HEK293 (cell line): ENCODE data around the gene PLCG2.

Experiments used
- CTCF ChIA-PET: fragments of 350-600 bp; formaldehyde crosslinking; extraction: SDS; loops from one replicate; lab custom pipeline; 2021; ENCODE audit warnings: antibody characterized with exemption; lab: Yijun Ruan, JAX
- POLR2A ChIA-PET: fragments of 300-600 bp; formaldehyde crosslinking; extraction: SDS; loops from one replicate; lab custom pipeline; 2020; ENCODE audit warnings: antibody characterized with exemption, inconsistent platforms; lab: Yijun Ruan, JAX
- H3K27ac ChIP-seq: fragments of 200-500 bp; sonication (Bioruptor generic); 2 replicates; pipeline ENCODE4 v1.5.1; 2014; ENCODE audit warnings: low read depth, low read length, control low read depth, inconsistent platforms; ENCODE audit errors: extremely low read depth
- H3K36me3 ChIP-seq, 2 experiments: fragments of 200-500 bp in 1 of 2; sonication (Bioruptor generic) in 1 of 2; 1 replicate in 1 of 2; 2 replicates in 1 of 2; pipeline ENCODE4 v1.5.1; 2014 to 2017; ENCODE audit warnings: inconsistent platforms in 2 of 2, low read length in 2 of 2; ENCODE audit not compliant: control insufficient read depth in 2 of 2, insufficient read depth in 1 of 2
- H3K4me1 ChIP-seq: fragments of 200-500 bp; sonication (Bioruptor generic); 2 replicates; pipeline ENCODE4 v1.5.1; 2014; ENCODE audit warnings: mild to moderate bottlenecking, low read length, inconsistent platforms; ENCODE audit not compliant: control insufficient read depth, insufficient read depth
- H3K4me3 ChIP-seq: 2 replicates; pipeline ENCODE4 v1.5.1; 2011; ENCODE audit warnings: low read depth, mild to moderate bottlenecking, control low read depth, low read length, moderate library complexity
- H3K9me3 ChIP-seq: fragments of 200-500 bp; sonication (Bioruptor generic); 2 replicates; pipeline ENCODE4 v1.5.1; 2014; ENCODE audit warnings: low read depth, low read length, inconsistent platforms; ENCODE audit not compliant: control insufficient read depth, insufficient read depth
- BCL11A ChIP-seq: fragments of 450-650 bp; formaldehyde crosslinking; IDR thresholded peaks from 2 replicates; pipeline ENCODE4 v1.5.1; 2016; ENCODE audit warnings: low read depth, missing biosample characterization, missing genetic modification characterization
- KLF7 ChIP-seq: fragments of 450-650 bp; formaldehyde crosslinking; IDR thresholded peaks from 2 replicates; pipeline ENCODE4 v1.5.1; 2016; ENCODE audit warnings: missing biosample characterization, missing genetic modification characterization, borderline replicate concordance
- SCRT1 ChIP-seq: fragments of 450-650 bp; formaldehyde crosslinking; IDR thresholded peaks from 2 replicates; pipeline ENCODE4 v1.5.1; 2016; ENCODE audit warnings: missing biosample characterization, missing genetic modification characterization, borderline replicate concordance
- SETDB1 ChIP-seq: IDR thresholded peaks from one replicate; pipeline ENCODE4 v1.6.1; 2017; ENCODE audit warnings: mild to moderate bottlenecking, low read length, moderate library complexity, mixed read lengths; ENCODE audit not compliant: insufficient read length
- WT1 ChIP-seq: fragments of 450-650 bp; formaldehyde crosslinking; IDR thresholded peaks from 2 replicates; pipeline ENCODE4 v1.5.1; 2016; ENCODE audit warnings: missing biosample characterization, missing genetic modification characterization
- ZBTB10 ChIP-seq: fragments of 450-650 bp; formaldehyde crosslinking; IDR thresholded peaks from 2 replicates; pipeline ENCODE4 v1.5.1; 2016; ENCODE audit warnings: missing biosample characterization, missing genetic modification characterization
- ZBTB7A ChIP-seq: fragments of 450-650 bp; formaldehyde crosslinking; IDR thresholded peaks from 2 replicates; pipeline ENCODE4 v1.5.1; 2016; ENCODE audit warnings: low read depth, missing biosample characterization, missing genetic modification characterization
- ZFP69B ChIP-seq: fragments of 450-650 bp; formaldehyde crosslinking; IDR thresholded peaks from 2 replicates; pipeline ENCODE4 v1.5.1; 2016; ENCODE audit warnings: missing biosample characterization, missing genetic modification characterization
- ZNF114 ChIP-seq: fragments of 450-650 bp; formaldehyde crosslinking; IDR thresholded peaks from 2 replicates; pipeline ENCODE4 v1.5.0; 2017; ENCODE audit warnings: missing biosample characterization, missing genetic modification characterization
- ZNF138 ChIP-seq: fragments of 450-650 bp; formaldehyde crosslinking; IDR thresholded peaks from 2 replicates; pipeline ENCODE4 v1.5.1; 2016; ENCODE audit warnings: missing biosample characterization, missing genetic modification characterization, borderline replicate concordance
- ZNF157 ChIP-seq: fragments of 450-650 bp; formaldehyde crosslinking; IDR thresholded peaks from 2 replicates; pipeline ENCODE4 v1.5.1; 2016; ENCODE audit warnings: missing biosample characterization, missing genetic modification characterization
- ZNF239 ChIP-seq: fragments of 450-650 bp; formaldehyde crosslinking; IDR thresholded peaks from 2 replicates; pipeline ENCODE4 v1.5.1; 2016; ENCODE audit warnings: missing biosample characterization, missing genetic modification characterization
- ZNF324 ChIP-seq: fragments of 450-650 bp; formaldehyde crosslinking; IDR thresholded peaks from 2 replicates; pipeline ENCODE4 v1.5.1; 2016; ENCODE audit warnings: missing biosample characterization, missing genetic modification characterization
- ZNF341 ChIP-seq: fragments of 450-650 bp; formaldehyde crosslinking; IDR thresholded peaks from 2 replicates; pipeline ENCODE4; 2016; ENCODE audit warnings: low read depth, missing biosample characterization, missing genetic modification characterization
- ZNF433 ChIP-seq: fragments of 450-650 bp; formaldehyde crosslinking; IDR thresholded peaks from 2 replicates; pipeline ENCODE4 v1.5.1; 2016; ENCODE audit warnings: missing biosample characterization, missing genetic modification characterization, low read depth
- ZNF48 ChIP-seq: fragments of 450-650 bp; formaldehyde crosslinking; IDR thresholded peaks from 2 replicates; pipeline ENCODE4 v1.5.1; 2016; ENCODE audit warnings: missing biosample characterization, missing genetic modification characterization
- ZNF513 ChIP-seq: fragments of 450-650 bp; IDR thresholded peaks from 2 replicates; pipeline ENCODE4 v1.5.1; 2018; ENCODE audit warnings: missing biosample characterization, missing genetic modification characterization
- ZNF521 ChIP-seq: fragments of 450-650 bp; formaldehyde crosslinking; IDR thresholded peaks from 2 replicates; pipeline ENCODE4 v1.5.1; 2017; ENCODE audit warnings: missing biosample characterization, mild to moderate bottlenecking, missing genetic modification characterization
- ZNF548 ChIP-seq: fragments of 450-650 bp; formaldehyde crosslinking; IDR thresholded peaks from 2 replicates; pipeline ENCODE4 v1.5.1; 2016; ENCODE audit warnings: missing biosample characterization, missing genetic modification characterization
- ZNF549 ChIP-seq: fragments of 450-650 bp; IDR thresholded peaks from 2 replicates; pipeline ENCODE4 v1.5.1; 2018; ENCODE audit warnings: missing biosample characterization, missing genetic modification characterization, mild to moderate bottlenecking, inconsistent platforms, moderate library complexity
- ZNF555 ChIP-seq: fragments of 450-650 bp; formaldehyde crosslinking; conservative IDR thresholded peaks from 2 replicates; pipeline ENCODE4 v1.5.1; 2017; ENCODE audit warnings: missing biosample characterization, mild to moderate bottlenecking, missing genetic modification characterization, inconsistent platforms
- ZNF558 ChIP-seq: fragments of 450-650 bp; formaldehyde crosslinking; IDR thresholded peaks from 2 replicates; pipeline ENCODE4 v1.5.1; 2016; ENCODE audit warnings: missing biosample characterization, missing genetic modification characterization
- ZNF580 ChIP-seq: fragments of 450-650 bp; formaldehyde crosslinking; IDR thresholded peaks from 2 replicates; pipeline ENCODE4 v1.5.1; 2016; ENCODE audit warnings: missing biosample characterization, missing genetic modification characterization
- ZNF776 ChIP-seq: fragments of 450-650 bp; formaldehyde crosslinking; IDR thresholded peaks from 2 replicates; pipeline ENCODE4 v1.5.0; 2017; ENCODE audit warnings: missing biosample characterization, missing genetic modification characterization, borderline replicate concordance
- ZSCAN16 ChIP-seq: fragments of 450-650 bp; formaldehyde crosslinking; IDR thresholded peaks from 2 replicates; pipeline ENCODE4 v1.5.1; 2016; ENCODE audit warnings: missing biosample characterization, missing genetic modification characterization
- ZXDB ChIP-seq: fragments of 450-650 bp; formaldehyde crosslinking; IDR thresholded peaks from 2 replicates; pipeline ENCODE4 v1.5.1; 2016; ENCODE audit warnings: missing biosample characterization, missing genetic modification characterization
- TF ChIP-seq, protein P1 (sequence below): sonication (generic); formaldehyde crosslinking; IDR thresholded peaks from 2 replicates; pipeline ENCODE4 v1.8.1; 2022; ENCODE audit warnings: mild to moderate bottlenecking, moderate library complexity, missing genetic modification reagents
- TF ChIP-seq, protein P2 (sequence below): fragments of 450-650 bp; formaldehyde crosslinking; IDR thresholded peaks from 2 replicates; pipeline ENCODE4 v1.5.1; 2016; ENCODE audit warnings: missing biosample characterization, missing genetic modification characterization

The PLCG2 gene

GRCh38 chr16:81830845-81831540, 51.9 kb downstream of the PLCG2 start:
- ChIA-PET CTCF (interaction anchor here (0.5 kb wide), 2 partner anchors 42 to 49 kb away, joined by 5 to 6 read pairs; no protein-coding TSS in a partner anchor), POLR2A (no interaction called here)
- Histone ChIP-seq H3K4me3 (no peak overlapping the region), H3K27ac (no peak overlapping the region), H3K4me1 (no peaks in the 10 kb centered on the region), H3K9me3 (no peaks in the 10 kb centered on the region), H3K36me3 (no peaks in the 10 kb centered on the region; a peak in 1 of 3 replicates)
- TF ChIP-seq, protein P1, sequence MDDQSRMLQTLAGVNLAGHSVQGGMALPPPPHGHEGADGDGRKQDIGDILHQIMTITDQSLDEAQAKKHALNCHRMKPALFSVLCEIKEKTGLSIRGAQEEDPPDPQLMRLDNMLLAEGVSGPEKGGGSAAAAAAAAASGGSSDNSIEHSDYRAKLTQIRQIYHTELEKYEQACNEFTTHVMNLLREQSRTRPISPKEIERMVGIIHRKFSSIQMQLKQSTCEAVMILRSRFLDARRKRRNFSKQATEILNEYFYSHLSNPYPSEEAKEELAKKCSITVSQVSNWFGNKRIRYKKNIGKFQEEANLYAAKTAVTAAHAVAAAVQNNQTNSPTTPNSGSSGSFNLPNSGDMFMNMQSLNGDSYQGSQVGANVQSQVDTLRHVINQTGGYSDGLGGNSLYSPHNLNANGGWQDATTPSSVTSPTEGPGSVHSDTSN: no peak
- TF ChIP-seq ZXDB (tag by site-specific recombination) (no peak), ZNF138 (tag by site-specific recombination) (no peak), ZNF341 (tag by site-specific recombination) (no peak), ZNF521 (tag by site-specific recombination) (no peak), SCRT1 (no peak), ZNF324 (tag by site-specific recombination) (no peak), ZNF48 (tag by site-specific recombination) (no peak), ZNF239 (tag by site-specific recombination) (no peak)
- TF ChIP-seq, protein P2, sequence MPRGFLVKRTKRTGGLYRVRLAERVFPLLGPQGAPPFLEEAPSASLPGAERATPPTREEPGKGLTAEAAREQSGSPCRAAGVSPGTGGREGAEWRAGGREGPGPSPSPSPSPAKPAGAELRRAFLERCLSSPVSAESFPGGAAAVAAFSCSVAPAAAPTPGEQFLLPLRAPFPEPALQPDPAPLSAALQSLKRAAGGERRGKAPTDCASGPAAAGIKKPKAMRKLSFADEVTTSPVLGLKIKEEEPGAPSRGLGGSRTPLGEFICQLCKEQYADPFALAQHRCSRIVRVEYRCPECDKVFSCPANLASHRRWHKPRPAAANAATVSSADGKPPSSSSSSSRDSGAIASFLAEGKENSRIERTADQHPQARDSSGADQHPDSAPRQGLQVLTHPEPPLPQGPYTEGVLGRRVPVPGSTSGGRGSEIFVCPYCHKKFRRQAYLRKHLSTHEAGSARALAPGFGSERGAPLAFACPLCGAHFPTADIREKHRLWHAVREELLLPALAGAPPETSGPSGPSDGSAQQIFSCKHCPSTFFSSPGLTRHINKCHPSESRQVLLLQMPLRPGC (tag by site-specific recombination): no peak

DNA sequence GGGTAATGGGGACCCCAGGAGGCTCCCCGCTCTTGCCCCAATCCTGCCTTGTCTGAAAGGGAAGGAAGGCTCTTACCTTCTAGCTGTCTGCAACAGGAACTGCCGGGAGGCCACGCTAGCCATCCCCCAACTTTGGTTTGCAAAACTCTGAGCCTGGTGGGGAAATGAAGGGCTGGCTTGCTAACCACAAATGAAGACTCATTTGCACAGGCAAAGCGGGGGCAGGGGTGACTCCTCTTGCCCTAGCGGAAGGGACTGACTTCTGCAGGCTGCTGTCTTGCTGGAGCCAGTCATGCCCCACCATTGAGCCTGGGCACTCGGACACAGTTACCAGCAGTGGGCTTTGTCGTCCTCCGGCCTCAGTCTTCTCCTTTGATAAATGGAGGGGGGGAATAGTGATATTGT, 52.6 kb downstream of the PLCG2 start:
- CTCF ChIA-PET: interaction anchor here (0.5 kb wide), 1 partner anchor 50 kb away, joined by 6 read pairs; no protein-coding TSS in a partner anchor
- POLR2A ChIA-PET: no interaction called here
- Histone ChIP-seq H3K4me3 (no peak overlapping the region), H3K4me1 (no peaks in the 10 kb centered on the region), H3K27ac (no peak overlapping the region), H3K36me3 (no peaks in the 10 kb centered on the region; a peak in 1 of 3 replicates), H3K9me3 (no peaks in the 10 kb centered on the region)
- TF ChIP-seq ZNF513 (tag by site-specific recombination) (no peak), WT1 (tag by site-specific recombination) (no peak), ZNF114 (tag by site-specific recombination) (no peak), ZNF555 (tag by site-specific recombination) (no peak), SETDB1 (no peak), ZNF433 (tag by site-specific recombination) (no peak), ZNF776 (tag by site-specific recombination) (no peak), BCL11A (tag by site-specific recombination) (no peak), ZSCAN16 (tag by site-specific recombination) (no peak), ZNF157 (tag by site-specific recombination) (no peak), ZNF580 (tag by site-specific recombination) (no peak), ZNF548 (tag by site-specific recombination) (no peak), ZBTB10 (no peak), ZNF549 (tag by site-specific recombination) (no peak), KLF7 (tag by site-specific recombination) (no peak), ZFP69B (tag by site-specific recombination) (no peak), ZNF558 (tag by site-specific recombination) (no peak), ZBTB7A (tag by site-specific recombination) (no peak)
